Breast epithelium (tissue), 4 donors: ENCODE measurements around the gene TBC1D14. TPM values are rescaled to one million over a fixed set of nuclear protein-coding genes. Genes with fewer than 3 reads are reported as not detected.

Experiments used
- DNase-seq, 2 donors: peaks; one replicate each; pipeline ENCODE4 v3.0.0-alpha.2; 2019; ENCODE audit warnings: low spot score in 2 of 2
- H3K27ac ChIP-seq, 2 donors: fragments of 200-600 bp; sonication (generic) in 1 of 2; one replicate each; pipeline ENCODE4 v1.5.1; 2016 to 2019; ENCODE audit warnings: mild to moderate bottlenecking in 1 of 2
- H3K27me3 ChIP-seq, 2 donors: fragments of 200-600 bp; sonication (generic) in 1 of 2; one replicate each; pipeline versions ENCODE4 v1.5.1 to v1.6.0; 2017 to 2019; ENCODE audit warnings: control low read depth in 1 of 2, mild to moderate bottlenecking in 1 of 2
- H3K36me3 ChIP-seq: fragments of 200-600 bp; one replicate; pipeline ENCODE4 v1.5.1; 2019
- H3K4me1 ChIP-seq, 2 donors: fragments of 200-600 bp; sonication (generic); one replicate each; pipeline ENCODE4 v1.5.1; 2016 to 2019; ENCODE audit warnings: control low read depth in 1 of 2
- H3K4me3 ChIP-seq, 3 donors: fragments of 200-600 bp; sonication (generic); 1 replicate in 2 of 3; 2 replicates in 1 of 3; pipeline ENCODE4 v1.5.1; 2016 to 2019; ENCODE audit warnings: mild to moderate bottlenecking in 3 of 3, moderate library complexity in 2 of 3
- H3K9me3 ChIP-seq, 2 donors: fragments of 200-600 bp; sonication (generic) in 1 of 2; one replicate each; pipeline ENCODE4 v1.5.1; 2016 to 2019; ENCODE audit warnings: control low read depth in 1 of 2
- CTCF ChIP-seq, 3 donors: fragments of 450-650 bp; IDR thresholded peaks; one replicate each; pipeline ENCODE4 v1.5.1; 2016 to 2017; ENCODE audit warnings: antibody characterized with exemption in 3 of 3, mild to moderate bottlenecking in 3 of 3, moderate library complexity in 3 of 3
- POLR2A ChIP-seq: fragments of 450-650 bp; IDR thresholded peaks from one replicate; pipeline ENCODE4 v1.6.1; 2016; ENCODE audit warnings: antibody characterized with exemption, mild to moderate bottlenecking, moderate library complexity
- POLR2AphosphoS5 ChIP-seq, 3 donors: sonication (generic); formaldehyde crosslinking; IDR thresholded peaks; one replicate each; pipeline ENCODE4 v1.6.1; 2017; ENCODE audit warnings: antibody characterized with exemption in 3 of 3
- intact Hi-C: fragments of 100-400 bp; cut with DNase I; formaldehyde crosslinking; loops from one replicate; pipeline ENCODE4 v1.15.1; 2023; ENCODE audit warnings: low total_unique reads
- total RNA-seq, 3 donors: library from RNA; depleted of rRNA; stranded (reverse); fragments of >200 nt; gene quantifications; one replicate each; pipeline ENCODE4 v1.1.0, GENCODE V29; 2016

Gene TBC1D14
- total RNA-seq, 3 donors from 2014 or later, result 48.5 to 57.3 (median 48.7) TPM

- Histone ChIP-seq H3K27ac (peak overlapping the region; percentile 82 to 87), H3K4me3 (peak overlapping the region in 2 of 3 donors; percentile 3 to 50), H3K9me3 (no peaks in the 10 kb centered on the region), H3K36me3 (no peaks in the 10 kb centered on the region), H3K4me1 (peaks cover 15 to 30% of the 10 kb centered on the region in 2 donors), H3K27me3 (no peaks in the 10 kb centered on the region)
- peak in 1 of 2 donors; percentile 62 for DNase-seq
- TF ChIP-seq POLR2AphosphoS5 (IDR thresholded peaks at IDR 0.05) (no peak), POLR2A (no peak), CTCF (IDR thresholded peaks at IDR 0.05) (no peak)
- intact Hi-C loops, result no loop called here
These were observed 82.3 kb downstream of the TBC1D14 start for GRCh38 chr4:6991771-6992557.

DNA sequence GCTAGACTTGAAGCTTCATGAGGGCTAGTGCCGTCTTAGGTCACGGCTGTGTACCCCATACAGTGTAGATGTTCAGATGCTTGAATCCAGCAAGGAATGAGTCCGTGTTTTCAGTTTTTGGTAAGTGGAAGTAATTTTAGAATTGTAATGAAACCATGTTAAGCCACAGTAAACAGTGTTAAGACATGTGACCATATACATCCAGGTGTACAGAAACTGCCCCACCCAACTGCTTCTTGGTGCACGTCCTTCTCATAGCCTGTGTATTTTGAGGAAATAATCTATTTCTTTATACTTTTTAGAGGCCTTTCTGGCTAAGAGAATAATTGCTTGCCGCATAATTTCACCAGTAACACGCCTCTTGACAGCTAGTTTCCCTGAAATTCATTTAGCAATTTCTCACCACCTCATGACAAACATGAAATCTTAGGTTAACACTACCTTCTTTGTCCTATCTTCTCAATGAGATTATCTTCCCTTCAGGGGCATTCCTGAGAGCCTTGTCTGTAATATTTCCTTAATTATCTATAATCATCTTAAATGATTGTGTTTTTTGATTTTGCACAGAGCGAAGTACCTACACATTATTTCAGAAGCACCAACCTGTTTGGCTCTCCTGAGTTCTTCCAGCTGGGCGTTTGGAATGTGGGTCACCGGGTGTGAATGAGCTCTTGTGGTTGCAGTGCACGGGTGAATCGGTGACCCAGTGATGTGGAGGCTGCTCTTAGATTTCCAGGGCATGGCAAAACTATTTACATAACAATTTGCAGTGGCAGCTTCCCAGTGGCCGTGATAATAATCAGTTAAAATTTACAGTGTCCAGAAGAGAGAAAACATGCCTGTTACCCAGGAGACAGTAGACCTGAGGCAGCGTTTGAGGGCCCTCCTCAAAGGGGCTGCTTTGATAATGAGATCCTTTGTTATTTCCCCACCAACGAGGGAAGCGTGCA lies 83.4 kb downstream of the TBC1D14 start:
- Histone ChIP-seq H3K27ac (peak overlapping the region; percentile 82 to 87), H3K4me1 (peaks cover 15 to 30% of the 10 kb centered on the region in 2 donors), H3K9me3 (no peaks in the 10 kb centered on the region), H3K4me3 (no peak overlapping the region), H3K27me3 (no peaks in the 10 kb centered on the region), H3K36me3 (no peaks in the 10 kb centered on the region)
- no peak for TF ChIP-seq POLR2A
- intact Hi-C loops, result no loop called here
- peak in 1 of 2 donors; percentile 55 for DNase-seq

GRCh38 chr4:6996481-6996880 lies 86.9 kb downstream of the TBC1D14 start:
- Histone ChIP-seq H3K27ac (no peak overlapping the region), H3K9me3 (no peaks in the 10 kb centered on the region), H3K27me3 (no peaks in the 10 kb centered on the region), H3K36me3 (peaks cover 5% of the 10 kb centered on the region), H3K4me3 (no peak overlapping the region), H3K4me1 (peaks cover 10 to 15% of the 10 kb centered on the region in 2 donors)
- no peak for DNase-seq
- intact Hi-C loops, result no loop called here
- no peak for TF ChIP-seq POLR2AphosphoS5 (IDR thresholded peaks at IDR 0.05)
- TF ChIP-seq CTCF (IDR thresholded peaks at IDR 0.05), result no peak
- no peak for TF ChIP-seq POLR2A

- DNase-seq, result no peak
- peaks cover 5% of the 10 kb centered on the region for H3K36me3 ChIP-seq
- no peak overlapping the region for H3K4me3 ChIP-seq
- no peaks in the 10 kb centered on the region for H3K9me3 ChIP-seq
- intact Hi-C loops, result no loop called here
- no peak overlapping the region for H3K27ac ChIP-seq
- no peak for TF ChIP-seq POLR2A
- no peak for TF ChIP-seq POLR2AphosphoS5 (IDR thresholded peaks at IDR 0.05)
- no peak for TF ChIP-seq CTCF (IDR thresholded peaks at IDR 0.05)
- H3K4me1 ChIP-seq, result peaks cover 0 to 10% of the 10 kb centered on the region in 2 donors
- no peaks in the 10 kb centered on the region for H3K27me3 ChIP-seq
These were observed 89.8 kb downstream of the TBC1D14 start for GRCh38 chr4:6999172-7000086.
